GM18502 (cell line): ENCODE results near the gene SRSF12.

Experiments used
- ATAC-seq: cut with Tn5 transposase; IDR thresholded peaks from one replicate; pipeline ENCODE4 v1.9.1; 2021; ENCODE audit warnings: mild to moderate bottlenecking; ENCODE audit not compliant: unreplicated experiment, poor library complexity

SRSF12 gene

DNA sequence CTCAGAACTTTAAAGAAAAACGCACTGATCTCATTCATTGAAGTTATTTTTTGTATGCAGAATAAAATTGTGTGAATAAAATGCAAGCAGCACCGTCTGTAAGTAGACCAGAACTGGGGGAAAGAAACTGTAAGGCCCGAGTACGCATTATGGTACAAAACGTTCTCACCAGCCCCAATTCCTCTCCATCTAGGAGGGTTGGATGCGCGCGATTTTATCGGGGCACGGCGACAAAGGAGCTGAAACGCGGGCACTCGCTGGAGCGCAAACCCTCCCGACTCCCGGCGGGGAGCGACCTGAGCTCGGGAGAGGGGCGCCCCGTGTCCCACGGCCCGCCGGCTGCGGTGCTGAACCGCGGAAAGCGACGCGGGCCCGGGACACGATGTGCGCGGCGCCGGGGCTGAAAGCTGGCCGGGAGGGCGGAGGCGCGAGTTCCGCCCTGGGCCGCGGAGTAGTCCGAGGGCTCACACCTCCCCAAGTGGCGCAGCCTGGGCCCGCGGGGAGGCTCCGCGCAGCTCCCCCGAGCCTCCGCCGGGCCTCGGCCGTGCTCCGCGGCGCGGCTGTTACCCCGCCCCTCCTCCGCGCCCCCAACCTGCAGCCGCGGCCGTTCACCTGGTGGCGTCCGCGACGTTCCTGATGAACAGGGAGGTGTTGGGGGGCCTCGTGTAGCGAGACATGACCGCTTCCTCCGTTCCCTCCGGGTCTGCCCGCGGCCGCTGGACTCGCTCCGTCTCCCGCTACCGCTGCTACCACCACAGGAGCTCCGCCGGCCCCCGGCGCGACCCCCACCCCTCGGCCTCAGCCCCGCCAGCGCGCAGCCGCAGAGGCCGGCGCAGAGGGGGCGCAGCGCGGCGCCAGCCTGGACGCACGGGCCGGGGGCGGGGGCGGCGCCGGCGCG, at the start of gene SRSF12:
Gene SRSF12, minus strand, starts transcription at position 861 of the 898 bp plus-strand sequence. Its CDS starts 184 bp downstream, at position 677.
- ATAC-seq = peak; percentile 74

DNA sequence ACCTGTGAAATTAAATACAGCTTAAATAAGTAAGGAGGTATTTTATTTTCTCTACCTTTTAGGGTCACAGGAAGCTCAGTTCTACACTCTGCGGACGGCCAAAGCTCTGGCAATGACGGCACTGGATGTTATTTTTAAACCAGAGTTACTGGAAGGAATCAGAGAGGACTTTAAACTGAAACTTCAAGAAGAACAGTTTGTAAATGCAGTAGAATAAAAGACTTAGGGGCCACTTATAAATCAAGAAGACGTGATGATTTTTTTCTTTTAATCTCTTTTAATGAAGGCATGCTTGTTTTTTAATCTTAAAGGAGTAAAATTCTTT, 44.1 kb upstream of the SRSF12 start:
- ATAC-seq = no peak

DNA sequence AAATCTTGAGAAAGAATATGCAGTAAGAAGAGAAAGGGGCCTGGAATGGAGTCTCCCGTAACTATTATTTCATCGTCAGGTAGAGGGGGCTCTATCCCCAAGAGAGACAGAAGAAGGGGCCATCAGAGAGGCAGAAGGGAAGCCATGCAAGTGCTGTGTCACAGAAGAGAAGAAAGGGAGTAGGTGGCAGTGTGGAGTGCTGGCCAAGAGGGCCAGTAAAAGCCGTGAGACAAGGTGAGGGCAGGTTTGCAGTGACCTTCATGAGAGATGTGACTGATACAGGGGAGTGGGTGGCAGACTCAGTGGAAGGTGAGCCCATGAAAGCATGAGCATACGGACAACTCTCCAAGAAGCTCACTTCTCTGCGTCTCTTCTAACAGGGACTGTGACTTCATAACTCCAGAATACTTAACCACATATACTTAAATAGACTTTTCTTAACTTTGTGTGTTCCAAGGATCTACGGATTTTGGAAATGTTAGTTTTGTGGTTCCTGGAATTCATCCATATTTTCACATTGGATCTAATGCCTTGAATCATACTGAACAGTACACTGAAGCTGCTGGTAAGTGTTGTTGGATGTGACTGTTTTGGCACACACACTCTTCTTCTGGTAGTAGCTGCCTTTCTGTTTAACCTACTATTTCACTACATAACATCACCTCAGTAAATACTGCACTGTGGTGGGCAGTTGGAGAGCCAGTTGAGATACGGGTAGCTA, 43.6 kb upstream of the SRSF12 start:
- no peak for ATAC-seq

DNA sequence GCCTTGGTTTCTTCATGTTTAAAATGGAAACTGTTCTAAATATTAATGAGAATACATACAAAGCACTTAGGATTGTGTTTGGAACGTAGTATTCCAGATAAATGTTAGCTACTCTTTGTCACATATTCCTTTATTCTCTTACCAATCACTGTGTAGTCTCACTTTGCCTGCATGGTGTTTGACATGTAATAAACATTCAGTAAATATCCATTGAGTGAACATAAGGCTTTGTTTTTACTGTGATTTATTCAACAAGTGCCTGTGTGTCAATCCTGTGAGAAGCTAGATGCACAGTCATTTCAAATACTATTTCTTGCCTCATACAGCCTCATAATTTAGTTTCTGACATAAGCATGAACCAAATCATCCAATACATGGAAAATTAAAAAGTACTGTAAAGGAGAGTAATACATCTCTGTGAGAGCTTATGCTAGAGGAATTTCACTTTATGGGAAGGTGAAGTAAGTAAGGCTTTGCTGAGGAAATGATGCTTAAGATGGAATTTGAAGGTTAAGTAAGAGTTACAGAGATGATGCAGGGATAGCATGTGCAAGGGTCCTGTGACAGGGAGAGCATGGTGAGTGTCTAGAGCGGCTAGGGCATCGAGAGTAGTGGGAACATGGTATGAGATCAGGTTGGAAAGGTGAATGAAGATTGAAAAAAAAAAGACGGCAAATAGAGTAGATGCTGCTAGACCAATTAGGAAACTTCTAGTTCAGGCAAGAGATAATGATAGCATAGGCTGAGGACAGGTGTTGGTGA, 42.6 kb upstream of the SRSF12 start:
- no peak for ATAC-seq

DNA sequence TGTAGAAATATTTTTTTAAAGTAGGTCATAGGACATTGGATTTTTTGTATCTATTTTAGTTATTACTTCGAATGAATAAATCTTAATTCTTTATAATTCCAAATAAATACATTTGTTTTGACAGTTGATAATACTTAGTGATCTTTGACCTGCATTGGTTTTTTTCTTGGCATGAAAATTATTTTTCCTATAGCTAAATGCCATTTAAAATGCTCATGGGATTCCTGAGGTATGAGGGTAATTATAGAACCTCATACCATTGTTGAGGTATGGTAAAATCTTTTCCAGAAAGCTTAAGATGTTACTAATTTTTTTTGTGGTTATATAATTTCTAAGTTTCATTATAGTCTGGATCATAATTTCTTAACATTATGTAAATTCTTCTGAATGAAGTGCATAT, 36.3 kb upstream of the SRSF12 start:
- ATAC-seq = no peak

DNA sequence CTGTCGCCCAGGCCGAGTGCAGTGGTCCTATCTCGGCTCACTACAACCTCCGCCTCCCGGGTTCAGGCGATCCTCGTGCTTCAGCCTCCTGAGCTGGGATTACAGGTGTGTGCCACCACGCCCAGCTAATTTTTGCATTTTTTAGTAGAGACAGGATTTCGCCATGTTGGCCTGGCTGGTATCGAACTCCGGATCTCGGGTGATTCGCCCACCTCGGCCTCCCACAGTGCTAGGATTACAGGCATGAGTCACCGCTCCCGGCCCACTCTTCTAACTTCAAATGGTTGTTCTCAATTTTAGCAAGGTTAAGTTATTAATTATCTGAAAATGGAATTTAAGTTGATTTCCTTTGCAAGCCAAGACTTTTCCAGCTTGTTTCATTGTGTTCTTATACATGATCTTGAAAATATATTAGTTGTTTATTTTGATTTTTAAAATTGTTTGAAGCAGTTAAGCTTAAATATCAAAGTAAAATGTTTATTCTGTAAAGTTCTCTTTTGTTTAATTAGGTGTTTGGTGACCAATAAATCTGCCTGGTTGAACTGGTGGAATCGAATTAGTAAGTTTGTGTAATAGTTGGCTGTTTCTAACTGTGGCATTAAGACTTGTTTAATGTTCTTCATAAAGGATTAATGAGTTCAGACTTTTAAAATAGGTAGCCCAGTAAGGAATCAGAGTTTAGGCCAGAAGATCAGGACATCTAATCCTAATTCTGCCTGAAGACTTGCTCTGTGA, 30.3 kb upstream of the SRSF12 start:
- ATAC-seq = no peak

DNA sequence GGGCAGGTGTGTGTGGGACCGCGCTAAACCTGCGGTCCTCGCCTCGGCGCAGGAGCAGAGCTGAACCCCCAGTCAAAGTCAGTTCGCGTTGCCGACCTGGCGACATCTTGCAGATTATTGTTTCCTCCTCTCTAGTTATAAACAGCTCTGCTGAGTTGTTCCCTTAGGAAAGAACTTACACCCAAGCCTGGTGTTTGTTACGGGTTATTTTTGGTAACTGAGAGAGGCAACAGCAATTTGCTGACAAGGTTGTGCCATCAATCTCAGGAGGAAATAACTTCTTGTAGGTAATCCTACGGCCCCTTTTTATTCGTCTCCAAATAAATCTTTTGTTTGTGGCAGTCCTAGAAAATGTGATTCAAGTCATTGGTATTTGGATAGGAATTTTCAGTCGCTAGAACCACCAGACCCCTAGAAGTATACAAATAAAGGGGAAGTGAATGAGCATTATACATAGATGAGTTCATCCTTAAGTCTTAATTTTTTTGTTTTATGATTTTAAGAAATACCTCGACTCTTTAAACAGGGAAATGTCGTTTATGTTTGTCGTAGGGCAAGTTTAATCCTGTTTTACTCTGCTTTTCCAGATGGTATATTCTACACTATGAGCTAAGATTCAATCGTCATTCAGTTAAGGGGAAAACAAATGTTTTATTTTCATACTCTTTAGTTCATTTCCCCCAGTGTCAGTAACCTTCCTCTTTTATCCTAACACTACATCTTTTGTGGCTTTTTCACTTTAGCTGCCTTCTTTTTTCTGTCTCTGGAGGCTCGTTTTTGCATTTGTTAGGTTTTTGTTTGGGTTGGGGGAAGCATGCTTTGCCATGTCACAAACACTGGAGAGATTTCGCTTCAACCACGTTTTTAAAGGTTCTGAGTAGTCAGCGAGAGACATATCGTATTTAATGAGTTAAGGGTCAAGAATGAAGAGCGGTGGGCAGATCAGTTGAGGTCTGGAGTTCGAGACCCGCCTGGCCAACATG, 29.1 kb upstream of the SRSF12 start:
- peak; percentile 37 for ATAC-seq

DNA sequence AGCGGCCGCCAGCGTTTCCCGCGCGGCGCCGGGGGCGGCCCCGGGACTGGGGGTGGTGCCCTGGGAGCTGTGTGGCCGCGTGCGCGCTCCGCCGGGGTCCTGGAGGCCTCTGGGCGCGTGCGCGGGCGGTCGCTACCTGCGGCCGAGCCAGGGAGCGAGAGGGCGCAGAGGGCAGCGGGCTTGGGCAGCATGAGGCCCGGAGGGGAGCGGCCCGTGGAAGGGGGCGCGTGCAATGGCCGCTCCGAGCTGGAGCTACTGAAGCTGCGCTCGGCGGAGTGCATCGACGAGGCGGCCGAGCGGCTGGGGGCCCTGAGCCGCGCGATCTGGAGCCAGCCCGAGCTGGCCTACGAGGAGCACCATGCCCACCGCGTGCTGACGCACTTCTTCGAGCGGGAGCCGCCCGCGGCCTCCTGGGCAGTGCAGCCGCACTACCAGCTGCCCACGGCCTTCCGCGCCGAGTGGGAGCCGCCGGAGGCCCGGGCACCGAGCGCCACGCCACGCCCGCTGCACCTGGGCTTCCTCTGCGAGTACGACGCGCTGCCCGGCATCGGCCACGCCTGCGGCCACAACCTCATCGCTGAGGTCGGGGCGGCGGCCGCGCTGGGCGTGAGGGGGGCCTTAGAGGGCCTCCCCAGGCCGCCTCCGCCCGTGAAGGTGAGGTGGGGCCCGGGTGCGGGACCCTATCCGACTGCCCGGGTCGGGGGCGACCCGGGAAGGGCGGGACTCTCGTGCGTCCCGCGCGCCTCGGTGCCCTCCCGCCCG, 28.3 kb upstream of the SRSF12 start, which contains the start of gene PM20D2:
Gene PM20D2, plus strand, starts transcription at position 100 of the 762 bp plus-strand sequence. Its CDS starts 90 bp downstream, at position 190.
- ATAC-seq = peak; percentile 77

DNA sequence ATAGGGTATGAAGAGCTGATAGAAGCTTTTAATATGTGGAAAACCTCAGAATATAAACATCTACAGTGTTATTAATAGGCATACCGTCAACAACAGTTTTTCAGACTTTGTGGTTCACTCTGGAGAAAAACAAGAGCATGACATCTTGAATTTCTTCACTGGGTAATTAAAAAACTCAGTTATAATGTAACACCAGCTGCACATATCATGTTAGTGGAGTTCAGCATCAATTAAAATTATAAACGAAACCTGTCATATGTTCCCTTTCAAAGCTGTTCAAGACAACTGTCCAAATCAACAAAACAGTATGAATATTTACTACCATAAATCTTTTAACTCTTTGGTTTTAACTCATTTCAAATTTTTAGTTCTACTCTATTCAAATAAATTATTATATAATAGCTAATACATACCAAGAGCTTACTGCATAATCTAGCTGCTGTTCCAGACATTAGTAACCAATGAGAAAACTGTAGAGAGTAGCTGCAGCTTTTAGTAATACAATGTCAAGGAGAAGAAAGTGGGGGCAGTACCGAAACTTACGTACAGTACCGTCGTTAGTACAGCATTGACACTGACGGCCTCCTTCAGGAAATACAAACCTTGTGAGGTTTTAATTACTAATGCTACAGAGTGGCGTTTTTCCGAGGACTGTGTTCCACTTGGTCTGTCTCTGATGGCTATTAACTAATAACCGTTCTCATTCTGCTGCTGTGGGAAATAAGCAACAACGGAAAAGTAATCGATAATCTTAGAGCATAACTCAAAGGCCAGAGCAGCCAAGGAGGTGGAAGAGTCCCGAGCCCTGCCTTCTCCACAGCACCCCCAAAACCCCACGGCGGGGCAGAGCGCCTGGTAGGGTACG, 27.5 kb upstream of the SRSF12 start:
- peak; percentile 55 for ATAC-seq

DNA sequence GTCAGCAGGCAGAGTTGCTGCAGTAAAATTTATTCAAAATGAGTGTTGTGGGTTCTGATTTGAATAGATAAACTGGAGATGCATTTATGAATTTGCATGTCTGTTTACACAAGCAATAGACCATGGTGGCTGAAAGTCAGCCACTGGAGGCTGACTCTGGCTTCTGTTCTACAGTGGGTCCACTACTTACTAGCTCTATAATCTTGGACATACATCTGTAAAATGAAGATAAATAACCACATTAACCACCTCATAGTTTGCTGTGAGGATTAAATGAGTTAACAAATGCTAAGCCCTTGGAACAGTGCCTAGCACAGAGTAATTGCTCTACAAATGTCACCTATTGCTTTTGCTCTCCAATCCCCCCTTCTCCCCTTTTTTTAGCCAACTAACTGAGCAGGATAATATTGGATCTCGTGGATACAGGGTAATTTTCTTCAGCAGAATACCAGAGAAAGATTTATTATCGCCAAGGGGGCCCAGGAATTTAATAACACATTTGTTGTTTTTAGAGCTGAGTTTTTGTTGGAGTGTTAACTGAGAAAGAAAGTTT, 26.6 kb upstream of the SRSF12 start:
- ATAC-seq = peak; percentile 40

DNA sequence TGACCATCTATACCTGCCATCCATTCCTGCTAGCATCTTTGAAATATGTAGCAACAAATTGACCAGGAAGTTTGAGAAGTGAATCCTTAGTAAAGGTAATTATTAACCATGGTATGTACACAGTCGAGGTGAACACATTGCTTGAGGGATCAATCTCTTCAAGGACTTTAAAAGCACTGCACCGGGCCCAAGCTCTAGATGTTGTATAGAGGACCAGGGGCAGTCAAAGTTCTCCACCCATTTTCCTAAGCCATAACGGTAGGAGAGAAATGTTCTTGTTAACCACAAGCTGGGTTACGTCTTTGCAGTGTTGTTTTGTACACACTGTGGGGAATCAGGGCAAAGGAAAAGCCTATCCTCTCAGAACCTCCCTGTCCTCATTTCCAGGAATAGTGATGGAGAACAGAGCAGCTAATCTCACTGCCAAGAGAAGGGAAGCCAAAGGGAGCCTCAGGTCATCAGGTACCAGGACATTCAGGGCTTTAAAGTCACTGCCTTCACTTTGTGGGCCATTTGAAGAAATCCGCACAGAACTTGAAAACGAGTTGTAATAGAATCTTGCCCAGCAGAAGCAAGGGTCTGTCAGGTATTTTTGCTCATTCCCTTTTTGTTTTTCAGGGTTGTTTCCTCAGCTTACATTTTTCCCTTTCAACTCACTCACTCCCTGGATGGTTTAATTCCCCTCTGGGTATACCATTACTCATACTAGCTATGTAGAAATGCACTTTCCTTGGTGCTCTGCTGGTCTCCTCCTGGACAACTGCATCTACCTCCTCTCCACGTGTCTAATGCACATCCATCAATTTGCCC, 22.7 kb upstream of the SRSF12 start:
- no peak for ATAC-seq

DNA sequence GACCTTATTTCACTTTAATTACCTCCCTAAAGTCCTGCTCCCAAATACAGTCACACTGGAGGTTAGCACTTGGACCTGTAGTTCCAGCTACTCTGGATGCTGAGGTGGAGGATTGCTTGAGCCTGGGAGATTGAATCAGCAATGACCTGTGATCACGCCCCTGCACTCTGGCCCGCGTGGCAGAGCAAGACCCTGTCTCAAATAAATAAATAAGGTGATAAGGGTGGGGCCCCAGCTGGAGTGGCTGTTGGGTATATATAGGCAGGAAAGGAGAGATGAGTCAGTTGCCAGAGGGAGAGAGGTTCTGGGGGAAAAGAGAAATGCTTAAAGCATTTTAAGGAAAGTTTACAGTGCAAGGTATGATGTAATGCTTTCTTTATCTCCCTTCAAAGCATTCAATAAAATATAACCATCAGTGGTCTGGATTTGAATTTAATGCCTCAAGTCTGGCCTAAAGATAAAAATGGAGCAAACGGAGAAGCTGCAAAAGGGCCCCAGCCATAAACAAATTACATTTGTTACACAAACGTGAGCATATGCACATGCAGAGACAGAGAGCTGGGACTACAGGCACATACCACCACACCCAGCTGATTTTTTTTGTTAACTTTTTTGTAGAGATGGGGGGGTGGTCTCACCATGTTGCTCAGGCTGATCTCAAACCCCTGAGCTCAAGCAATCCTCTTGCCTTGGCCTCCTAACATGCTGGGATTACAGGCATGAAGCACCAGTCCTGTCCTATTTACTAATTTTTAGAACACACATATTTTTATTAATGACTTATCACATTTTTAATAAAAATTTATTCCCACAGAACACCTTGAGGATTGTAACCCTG, 21.9 kb upstream of the SRSF12 start:
- ATAC-seq = no peak

DNA sequence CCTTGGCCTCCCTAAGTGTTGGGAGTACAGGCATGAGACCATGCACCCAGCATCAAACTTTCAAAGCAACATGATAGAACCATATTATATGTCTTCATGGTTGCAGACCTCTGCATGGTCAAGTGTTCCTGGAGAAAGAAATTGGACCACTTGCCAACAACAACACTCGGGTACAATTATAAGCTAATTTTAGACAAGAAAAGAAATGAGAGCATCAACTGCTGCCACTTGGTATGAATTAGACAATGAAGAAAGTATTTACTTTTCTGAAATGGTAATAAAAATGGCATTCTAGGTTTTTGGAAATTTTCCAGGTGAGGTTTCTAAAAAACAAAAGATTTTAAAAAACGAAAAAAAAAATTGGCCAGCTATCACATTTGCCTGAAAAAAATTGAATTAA, 20.3 kb upstream of the SRSF12 start:
- ATAC-seq = no peak

DNA sequence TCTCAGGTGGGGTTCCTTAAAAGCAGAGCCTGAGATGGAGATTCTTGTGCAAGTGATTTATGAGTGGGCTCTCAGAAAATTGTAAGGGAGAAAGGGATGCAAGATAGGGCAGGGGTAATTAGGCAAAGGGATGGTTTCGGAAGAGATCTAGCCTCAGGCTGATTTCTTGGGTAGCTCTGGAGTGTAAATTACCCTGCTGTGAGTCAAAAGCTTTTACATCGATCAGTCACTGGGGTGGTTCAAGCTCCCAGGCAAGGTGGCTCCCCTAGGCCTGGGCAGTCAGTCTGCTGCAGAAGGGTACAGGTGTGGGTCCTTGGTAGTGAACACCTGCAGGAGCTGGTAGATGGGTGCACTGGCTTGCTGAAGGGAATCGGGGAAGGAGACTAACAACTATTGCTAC, 16.9 kb upstream of the SRSF12 start:
- ATAC-seq = no peak

DNA sequence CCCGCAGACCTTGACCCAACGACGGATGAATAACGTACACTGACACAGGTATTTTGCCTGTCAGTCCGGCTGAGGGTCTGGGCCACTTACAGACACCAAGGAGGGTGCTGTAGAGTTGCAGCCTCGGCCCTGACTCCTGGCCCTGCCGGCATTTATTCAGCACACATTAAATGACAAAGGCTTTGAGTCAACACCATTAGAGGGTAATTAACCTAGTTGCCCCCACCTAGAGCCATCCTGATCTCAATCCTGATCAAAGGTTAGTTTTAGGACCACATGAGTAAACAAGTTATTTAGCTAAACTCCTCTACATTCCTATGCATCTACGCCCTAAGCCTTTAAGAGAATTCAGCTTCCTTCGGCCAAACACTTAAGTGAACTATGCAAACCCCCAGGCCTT, 16.1 kb upstream of the SRSF12 start:
- no peak for ATAC-seq
